ENCODE measurements around the gene GAMT. TPM values are rescaled to one million over a fixed set of nuclear protein-coding genes. Genes with fewer than 3 reads are reported as not detected.

The GAMT gene
- total and polyA plus RNA-seq, 2 donors (not counting 1 experiment from before 2014, with no cell fraction given) = 20.0 to 44.1 TPM

- Histone ChIP-seq H3K27ac (ENCODE audit: insufficient read depth, low read length) (peak within 1 kb of the TSS; percentile 96), H3K4me1 (ENCODE audit: control insufficient read depth, extremely low read depth, insufficient read depth, low read length) (peaks cover 2% of the 10 kb centered on the region), H3K36me3 (ENCODE audit: control insufficient read depth, insufficient read depth, low read length) (peaks cover 45% of the 10 kb centered on the region), H3K4me2 (ENCODE audit: extremely low read depth, insufficient read depth, low read length) (peak within 1 kb of the TSS; percentile 88), H2AFZ (ENCODE audit: low read length) (peak within 1 kb of the TSS; percentile 53), H3K79me2 (ENCODE audit: control insufficient read depth, insufficient read depth, low read length) (peaks cover 33% of the 10 kb centered on the region), H3K9me3 (ENCODE audit: control insufficient read depth, insufficient read depth, low read depth, low read length) (no peaks in the 10 kb centered on the region), H4K20me1 (ENCODE audit: control insufficient read depth, extremely low read depth, insufficient read depth, low read length) (no peaks in the 10 kb centered on the region), H3K27me3 (ENCODE audit: control insufficient read depth, insufficient read depth, low read length) (no peaks in the 10 kb centered on the region), H3K9ac (ENCODE audit: insufficient read depth, low read length) (peak within 1 kb of the TSS; percentile 93), H3K4me3 (replicated peaks in 1 of 4; ENCODE audit: control extremely low read depth in 1 of 4, insufficient read depth in 1 of 4, low read depth in 3 of 4, low read length in 4 of 4) (peak within 1 kb of the TSS; percentile 72 to 96 (median 90))
- no peak for TF ChIP-seq EZH2 (IDR thresholded peaks at IDR 0.05; ENCODE audit: low read length, missing control alignments)
- peak; percentile 73 to 83 for TF ChIP-seq CTCF (conservative IDR thresholded peaks at IDR 0.05 in 1 of 2, IDR thresholded peaks at IDR 0.05 in 1 of 2; ENCODE audit: low read depth in 1 of 2, low read length in 2 of 2)
- DNase-seq (ENCODE audit: low read depth in 2 of 2) = peak; percentile 91 to 96
Measured at GRCh38 chr19:1438035-1438932, 36.9 kb upstream of the GAMT start, which contains the start of gene RPS15. TSS of gene RPS15 (plus strand) at chr19:1438396. CDS start at chr19:1438426, 30 bp downstream.

GRCh38 chr19:1437609-1438008, 36.3 kb upstream of the GAMT start:
- peak overlapping the region; percentile 68 for H3K4me2 ChIP-seq (ENCODE audit: extremely low read depth, insufficient read depth, low read length)
- DNase-seq (ENCODE audit: low read depth in 2 of 2) = no peak
- no peaks in the 10 kb centered on the region for H3K27me3 ChIP-seq (ENCODE audit: control insufficient read depth, insufficient read depth, low read length)
- no peaks in the 10 kb centered on the region for H4K20me1 ChIP-seq (ENCODE audit: control insufficient read depth, extremely low read depth, insufficient read depth, low read length)
- H3K79me2 ChIP-seq (ENCODE audit: control insufficient read depth, insufficient read depth, low read length) = peaks cover 34% of the 10 kb centered on the region
- H3K9me3 ChIP-seq (ENCODE audit: control insufficient read depth, insufficient read depth, low read depth, low read length) = no peaks in the 10 kb centered on the region
- H3K4me3 ChIP-seq (replicated peaks in 1 of 4; ENCODE audit: control extremely low read depth in 1 of 4, insufficient read depth in 1 of 4, low read depth in 3 of 4, low read length in 4 of 4) = peak overlapping the region in 1 of 4 experiments; percentile 95
- peak overlapping the region; percentile 53 for H2AFZ ChIP-seq (ENCODE audit: low read length)
- peaks cover 48% of the 10 kb centered on the region for H3K36me3 ChIP-seq (ENCODE audit: control insufficient read depth, insufficient read depth, low read length)
- peaks cover 2% of the 10 kb centered on the region for H3K4me1 ChIP-seq (ENCODE audit: control insufficient read depth, extremely low read depth, insufficient read depth, low read length)
- H3K9ac ChIP-seq (ENCODE audit: insufficient read depth, low read length) = peak overlapping the region; percentile 7
- TF ChIP-seq EZH2 (IDR thresholded peaks at IDR 0.05; ENCODE audit: low read length, missing control alignments) = no peak
- no peak for TF ChIP-seq CTCF (conservative IDR thresholded peaks at IDR 0.05 in 1 of 2, IDR thresholded peaks at IDR 0.05 in 1 of 2; ENCODE audit: low read depth in 1 of 2, low read length in 2 of 2)
- H3K27ac ChIP-seq (ENCODE audit: insufficient read depth, low read length) = no peak overlapping the region

GRCh38 chr19:1435378-1435989, 34.1 kb upstream of the GAMT start:
- H3K4me3 ChIP-seq (replicated peaks in 1 of 4; ENCODE audit: control extremely low read depth in 1 of 4, insufficient read depth in 1 of 4, low read depth in 3 of 4, low read length in 4 of 4) = no peak overlapping the region
- H3K9me3 ChIP-seq (ENCODE audit: control insufficient read depth, insufficient read depth, low read depth, low read length) = no peaks in the 10 kb centered on the region
- H3K4me1 ChIP-seq (ENCODE audit: control insufficient read depth, extremely low read depth, insufficient read depth, low read length) = peaks cover 2% of the 10 kb centered on the region
- no peaks in the 10 kb centered on the region for H3K27me3 ChIP-seq (ENCODE audit: control insufficient read depth, insufficient read depth, low read length)
- H3K36me3 ChIP-seq (ENCODE audit: control insufficient read depth, insufficient read depth, low read length) = peaks cover 38% of the 10 kb centered on the region
- H3K9ac ChIP-seq (ENCODE audit: insufficient read depth, low read length) = no peak overlapping the region
- H4K20me1 ChIP-seq (ENCODE audit: control insufficient read depth, extremely low read depth, insufficient read depth, low read length) = no peaks in the 10 kb centered on the region
- H3K79me2 ChIP-seq (ENCODE audit: control insufficient read depth, insufficient read depth, low read length) = peaks cover 24% of the 10 kb centered on the region
- no peak for TF ChIP-seq CTCF (conservative IDR thresholded peaks at IDR 0.05 in 1 of 2, IDR thresholded peaks at IDR 0.05 in 1 of 2; ENCODE audit: low read depth in 1 of 2, low read length in 2 of 2)
- TF ChIP-seq EZH2 (IDR thresholded peaks at IDR 0.05; ENCODE audit: low read length, missing control alignments) = no peak
- H3K4me2 ChIP-seq (ENCODE audit: extremely low read depth, insufficient read depth, low read length) = no peak overlapping the region
- H3K27ac ChIP-seq (ENCODE audit: insufficient read depth, low read length) = no peak overlapping the region
- no peak overlapping the region for H2AFZ ChIP-seq (ENCODE audit: low read length)
- no peak for DNase-seq (ENCODE audit: low read depth in 2 of 2)
